ENCODE measurements around the gene CD4. TPM values are rescaled to one million over a fixed set of nuclear protein-coding genes. Genes with fewer than 3 reads are reported as not detected.

CD4 gene
- total RNA-seq, 1 experiment from 2014 or later: not detected

DNA sequence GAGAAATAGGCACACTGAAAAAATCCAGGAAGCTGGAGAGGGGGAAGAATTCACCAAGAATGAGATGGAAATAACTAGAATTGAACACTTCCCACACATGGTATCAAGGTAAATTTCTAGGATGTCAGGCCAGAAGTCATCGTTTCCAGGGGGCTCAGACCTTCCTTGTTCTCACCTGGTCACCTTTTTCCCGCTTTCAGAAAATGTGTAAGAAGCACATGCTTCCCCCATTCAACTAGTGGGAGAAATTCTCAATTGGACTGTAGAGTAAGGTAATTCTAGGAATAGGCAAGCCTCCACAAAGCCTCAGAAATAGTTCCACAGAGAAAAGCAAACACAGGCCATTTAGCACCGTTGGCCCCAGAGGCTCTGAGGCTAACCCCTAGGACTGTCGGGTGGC is 25.9 kb upstream of the CD4 start:
- no peak for DNase-seq
- H3K36me3 ChIP-seq (ENCODE audit: control insufficient read depth, insufficient read depth, low read length): no peaks in the 10 kb centered on the region
- Mint-ChIP-seq H3K27ac (ENCODE audit: unreplicated experiment) (peak overlapping the region; percentile 79), H3K4me3 (ENCODE audit: unreplicated experiment) (no peak overlapping the region), H3K27me3 (ENCODE audit: insufficient read depth, unreplicated experiment) (no peaks in the 10 kb centered on the region), H3K36me3 (ENCODE audit: insufficient read depth, unreplicated experiment) (peaks cover 30% of the 10 kb centered on the region), H3K9me3 (ENCODE audit: unreplicated experiment) (no peaks in the 10 kb centered on the region), H3K4me1 (ENCODE audit: low read depth, unreplicated experiment) (peaks cover 50% of the 10 kb centered on the region)
- BruUV-seq (replicated peaks): TSS peak; percentile 72
- POLR2A ChIA-PET: interaction anchor here (0.6 to 1.1 kb wide), 3 partner anchors 10 to 64 kb away, joined by 3 read pairs; partner anchors contain the start of genes COPS7A and MLF2
- no peak overlapping the region for H3K4me3 ChIP-seq (ENCODE audit: low read depth, low read length)
- H3K9me3 ChIP-seq: no peaks in the 10 kb centered on the region
- no peak for TF ChIP-seq CTCF (IDR thresholded peaks at IDR 0.05; ENCODE audit: insufficient read depth in 1 of 2, low read depth in 1 of 2, low read length in 1 of 2, severe bottlenecking in 1 of 2, unreplicated experiment in 1 of 2)
- CTCF ChIA-PET: interaction anchor here (0.6 to 1.0 kb wide), 2 partner anchors 10 to 11 kb away, joined by 4 to 10 read pairs; partner anchors contain the start of gene MLF2
- H3K4me1 ChIP-seq: peaks cover 48% of the 10 kb centered on the region
- intact Hi-C loops (cut with micrococcal nuclease; ENCODE audit: unreplicated experiment): no loop called here
- no peaks in the 10 kb centered on the region for H3K27me3 ChIP-seq (replicated peaks; ENCODE audit: control insufficient read depth, insufficient read depth, low read length)

- Histone ChIP-seq H3K4me3 (ENCODE audit: low read depth, low read length) (peak overlapping the region; percentile 10; the same call in 1 of the 2 replicates), H3K27me3 (replicated peaks; ENCODE audit: control insufficient read depth, insufficient read depth, low read length) (no peaks in the 10 kb centered on the region), H3K4me1 (peaks cover 54% of the 10 kb centered on the region), H3K9me3 (no peaks in the 10 kb centered on the region), H3K36me3 (ENCODE audit: control insufficient read depth, insufficient read depth, low read length) (no peaks in the 10 kb centered on the region)
- H3K4me1 Mint-ChIP-seq (ENCODE audit: low read depth, unreplicated experiment): peaks cover 53% of the 10 kb centered on the region
- H3K27ac Mint-ChIP-seq (ENCODE audit: unreplicated experiment): peak overlapping the region; percentile 79
- H3K9me3 Mint-ChIP-seq (ENCODE audit: unreplicated experiment): no peaks in the 10 kb centered on the region
- peak; percentile 89 to 95 for DNase-seq
- intact Hi-C loops (cut with micrococcal nuclease; ENCODE audit: unreplicated experiment): no loop called here
- POLR2A ChIA-PET: interaction anchor here (0.6 to 3.2 kb wide), 4 partner anchors 11 to 218 kb away, joined by 3 to 42 read pairs (median 3); partner anchors contain the start of gene MLF2
- peak overlapping the region; percentile 71 for H3K4me3 Mint-ChIP-seq (ENCODE audit: unreplicated experiment)
- no TSS peak for BruUV-seq (replicated peaks)
- CTCF ChIA-PET: interaction anchor here (1.0 kb wide), 1 partner anchor 11 kb away, joined by 4 read pairs; the partner anchor contains the start of gene MLF2
- no peaks in the 10 kb centered on the region for H3K27me3 Mint-ChIP-seq (ENCODE audit: insufficient read depth, unreplicated experiment)
- H3K36me3 Mint-ChIP-seq (ENCODE audit: insufficient read depth, unreplicated experiment): peaks cover 30% of the 10 kb centered on the region
- TF ChIP-seq CTCF (IDR thresholded peaks at IDR 0.05; ENCODE audit: insufficient read depth in 1 of 2, low read depth in 1 of 2, low read length in 1 of 2, severe bottlenecking in 1 of 2, unreplicated experiment in 1 of 2): no peak
Measured at GRCh38 chr12:6764011-6764828, 25.1 kb upstream of the CD4 start.

DNA sequence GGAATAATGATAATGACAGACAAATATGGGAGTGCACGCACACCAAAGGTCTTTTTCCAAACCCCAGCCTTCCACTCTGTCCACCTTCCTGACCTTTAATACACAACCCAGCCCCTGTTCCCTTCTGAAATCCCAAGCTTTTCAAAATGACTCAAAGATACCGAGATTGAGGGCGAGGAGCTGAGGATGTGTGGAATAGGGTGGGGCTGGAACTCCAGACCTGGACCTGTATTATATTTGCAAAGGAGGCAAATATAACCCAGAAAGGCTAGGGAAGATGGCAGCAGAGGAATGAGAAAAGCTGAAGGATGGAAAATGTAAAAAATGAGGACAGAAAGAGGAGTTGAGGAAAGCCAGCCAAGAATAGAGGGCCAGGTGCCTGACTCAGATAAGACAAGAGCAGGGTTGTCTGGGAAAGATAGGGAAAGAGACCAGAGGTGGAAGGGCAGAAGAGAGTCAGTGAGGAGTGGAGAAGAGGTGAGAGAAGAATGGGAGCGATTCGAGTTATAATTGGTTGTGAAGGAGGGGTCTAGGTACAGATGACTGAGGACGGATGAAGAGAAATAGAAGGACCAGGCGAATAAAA is 24.2 kb upstream of the CD4 start:
- CTCF ChIA-PET: interaction anchor here (3.1 kb wide), 1 partner anchor 11 kb away, joined by 135 read pairs; the partner anchor contains the start of gene MLF2
- peak overlapping the region; percentile 27 for H3K27ac Mint-ChIP-seq (ENCODE audit: unreplicated experiment)
- H3K9me3 ChIP-seq: no peaks in the 10 kb centered on the region

More for the DNA sequence above, 24.2 kb upstream of the CD4 start:
- H3K36me3 Mint-ChIP-seq (ENCODE audit: insufficient read depth, unreplicated experiment): peaks cover 25% of the 10 kb centered on the region
- no peaks in the 10 kb centered on the region for H3K9me3 Mint-ChIP-seq (ENCODE audit: unreplicated experiment)
- TF ChIP-seq CTCF (IDR thresholded peaks at IDR 0.05; ENCODE audit: insufficient read depth in 1 of 2, low read depth in 1 of 2, low read length in 1 of 2, severe bottlenecking in 1 of 2, unreplicated experiment in 1 of 2): no peak
- peak overlapping the region; percentile 71 for H3K4me3 Mint-ChIP-seq (ENCODE audit: unreplicated experiment)
- no peak for DNase-seq
- H3K4me1 ChIP-seq: peaks cover 48% of the 10 kb centered on the region
- peaks cover 48% of the 10 kb centered on the region for H3K4me1 Mint-ChIP-seq (ENCODE audit: low read depth, unreplicated experiment)
- POLR2A ChIA-PET: interaction anchor here (1.1 to 3.2 kb wide), 3 partner anchors 12 to 87 kb away, joined by 3 to 42 read pairs (median 17); partner anchors contain the start of genes CDCA3, MLF2 and USP5
- no peaks in the 10 kb centered on the region for H3K27me3 ChIP-seq (replicated peaks; ENCODE audit: control insufficient read depth, insufficient read depth, low read length)
- H3K27me3 Mint-ChIP-seq (ENCODE audit: insufficient read depth, unreplicated experiment): no peaks in the 10 kb centered on the region
- intact Hi-C loops (cut with micrococcal nuclease; ENCODE audit: unreplicated experiment): no loop called here
- H3K36me3 ChIP-seq (ENCODE audit: control insufficient read depth, insufficient read depth, low read length): no peaks in the 10 kb centered on the region
- no TSS peak for BruUV-seq (replicated peaks)
- H3K4me3 ChIP-seq (ENCODE audit: low read depth, low read length): peak overlapping the region; percentile 87
